DOHH2 (cell line): Measurements from ENCODE around the gene DCLK1.

Experiments
- H3F3A ChIP-seq: fragments of 200-600 bp; sonication (generic), shearing (Covaris generic); 2 replicates; pipeline ENCODE4 v1.6.0; 2016; ENCODE audit warnings: antibody characterized with exemption, mild to moderate bottlenecking; ENCODE audit not compliant: control insufficient read depth, insufficient read depth
- H3K27ac ChIP-seq: fragments of 200-600 bp; sonication (generic); 2 replicates; pipeline ENCODE4 v1.5.1; 2014; ENCODE audit warnings: low read depth, mild to moderate bottlenecking, low read length, moderate library complexity
- H3K27me3 ChIP-seq: fragments of 200-600 bp; sonication (generic); 2 replicates; pipeline ENCODE4 v1.6.1; 2014; ENCODE audit warnings: mild to moderate bottlenecking, low read length, mixed read lengths; ENCODE audit not compliant: control insufficient read depth
- H3K36me3 ChIP-seq: fragments of 200-600 bp; sonication (generic); 2 replicates; pipeline ENCODE4 v1.6.1; 2014; ENCODE audit warnings: mild to moderate bottlenecking, low read length, moderate library complexity, mixed read lengths; ENCODE audit not compliant: control insufficient read depth
- H3K4me1 ChIP-seq: fragments of 200-600 bp; sonication (generic); 2 replicates; pipeline ENCODE4 v1.6.1; 2014; ENCODE audit warnings: mild to moderate bottlenecking, low read length, mixed read lengths; ENCODE audit not compliant: control insufficient read depth
- H3K4me2 ChIP-seq: fragments of 200-600 bp; sonication (generic); 2 replicates; pipeline ENCODE4 v1.6.0; 2014; ENCODE audit warnings: mild to moderate bottlenecking, low read length, moderate library complexity
- H3K4me3 ChIP-seq: fragments of 200-600 bp; sonication (generic); 2 replicates; pipeline ENCODE4 v1.5.1; 2014; ENCODE audit warnings: mild to moderate bottlenecking, low read length, mixed read lengths
- H3K79me2 ChIP-seq: fragments of 200-600 bp; sonication (generic); 2 replicates; pipeline ENCODE4 v1.6.1; 2014; ENCODE audit warnings: mild to moderate bottlenecking, low read length, mixed read lengths; ENCODE audit not compliant: control insufficient read depth
- H3K9me2 ChIP-seq: fragments of 200-600 bp; sonication (generic); replicated peaks from 2 replicates; pipeline ENCODE4 v1.6.1; 2014; ENCODE audit warnings: mild to moderate bottlenecking, low read length, mixed read lengths; ENCODE audit not compliant: control insufficient read depth
- H3K9me3 ChIP-seq: fragments of 200-600 bp; sonication (generic); 2 replicates; pipeline ENCODE4 v1.6.1; 2014; ENCODE audit warnings: antibody characterized with exemption, low read length, mixed read lengths; ENCODE audit not compliant: control insufficient read depth, insufficient read depth
- H4K20me1 ChIP-seq: fragments of 200-600 bp; sonication (generic); 2 replicates; pipeline ENCODE4 v1.6.0; 2014; ENCODE audit warnings: low read depth, mild to moderate bottlenecking, antibody characterized with exemption, low read length, moderate library complexity; ENCODE audit not compliant: control insufficient read depth, insufficient read depth
- EZH2phosphoT487 ChIP-seq: fragments of 200-600 bp; sonication (generic); IDR thresholded peaks from 2 replicates; pipeline ENCODE4 v1.6.1; 2017; ENCODE audit warnings: borderline replicate concordance, mild to moderate bottlenecking, antibody characterized with exemption, low read length, moderate library complexity, mixed read lengths
- TF ChIP-seq, protein P1 (sequence below): fragments of 200-600 bp; sonication (generic); IDR thresholded peaks from one replicate; pipeline ENCODE4 v1.5.1; 2014; ENCODE audit warnings: antibody characterized with exemption, mild to moderate bottlenecking, low read depth, low read length; ENCODE audit not compliant: poor library complexity, severe bottlenecking

Gene DCLK1

DNA sequence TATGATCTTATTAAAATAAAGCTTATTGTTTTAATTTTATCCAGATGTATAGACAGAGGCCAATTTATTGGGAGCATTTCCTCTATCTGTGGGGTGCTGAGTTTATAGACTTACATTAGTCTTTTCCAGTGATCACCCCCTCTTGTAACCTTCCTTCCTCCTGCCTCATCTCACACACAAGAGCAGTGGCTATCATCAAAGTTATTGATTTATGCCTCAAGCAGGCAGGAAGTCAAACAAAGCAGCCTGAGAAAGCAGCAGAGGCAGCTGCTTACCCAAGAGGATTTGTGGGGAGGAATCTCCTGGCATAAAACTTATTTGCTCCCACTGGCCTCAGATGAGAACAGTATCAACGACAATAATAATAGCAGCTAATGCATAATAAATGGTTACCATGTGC, 26.3 kb upstream of the DCLK1 start:
- no peaks in the 10 kb centered on the region for H3K27me3 ChIP-seq
- no peaks in the 10 kb centered on the region for H4K20me1 ChIP-seq
- no peak overlapping the region for H3K4me3 ChIP-seq
- no peaks in the 10 kb centered on the region for H3K36me3 ChIP-seq
- TF ChIP-seq, protein P1, sequence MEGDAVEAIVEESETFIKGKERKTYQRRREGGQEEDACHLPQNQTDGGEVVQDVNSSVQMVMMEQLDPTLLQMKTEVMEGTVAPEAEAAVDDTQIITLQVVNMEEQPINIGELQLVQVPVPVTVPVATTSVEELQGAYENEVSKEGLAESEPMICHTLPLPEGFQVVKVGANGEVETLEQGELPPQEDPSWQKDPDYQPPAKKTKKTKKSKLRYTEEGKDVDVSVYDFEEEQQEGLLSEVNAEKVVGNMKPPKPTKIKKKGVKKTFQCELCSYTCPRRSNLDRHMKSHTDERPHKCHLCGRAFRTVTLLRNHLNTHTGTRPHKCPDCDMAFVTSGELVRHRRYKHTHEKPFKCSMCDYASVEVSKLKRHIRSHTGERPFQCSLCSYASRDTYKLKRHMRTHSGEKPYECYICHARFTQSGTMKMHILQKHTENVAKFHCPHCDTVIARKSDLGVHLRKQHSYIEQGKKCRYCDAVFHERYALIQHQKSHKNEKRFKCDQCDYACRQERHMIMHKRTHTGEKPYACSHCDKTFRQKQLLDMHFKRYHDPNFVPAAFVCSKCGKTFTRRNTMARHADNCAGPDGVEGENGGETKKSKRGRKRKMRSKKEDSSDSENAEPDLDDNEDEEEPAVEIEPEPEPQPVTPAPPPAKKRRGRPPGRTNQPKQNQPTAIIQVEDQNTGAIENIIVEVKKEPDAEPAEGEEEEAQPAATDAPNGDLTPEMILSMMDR: no peak
- no peak for TF ChIP-seq EZH2phosphoT487
- H3F3A ChIP-seq: no peaks in the 10 kb centered on the region
- H3K4me2 ChIP-seq: no peak overlapping the region
- H3K9me2 ChIP-seq: no peaks in the 10 kb centered on the region
- H3K79me2 ChIP-seq: no peaks in the 10 kb centered on the region
- H3K9me3 ChIP-seq: no peaks in the 10 kb centered on the region; the same call in 1 of the 2 replicates
- no peaks in the 10 kb centered on the region for H3K4me1 ChIP-seq
- no peak overlapping the region for H3K27ac ChIP-seq

DNA sequence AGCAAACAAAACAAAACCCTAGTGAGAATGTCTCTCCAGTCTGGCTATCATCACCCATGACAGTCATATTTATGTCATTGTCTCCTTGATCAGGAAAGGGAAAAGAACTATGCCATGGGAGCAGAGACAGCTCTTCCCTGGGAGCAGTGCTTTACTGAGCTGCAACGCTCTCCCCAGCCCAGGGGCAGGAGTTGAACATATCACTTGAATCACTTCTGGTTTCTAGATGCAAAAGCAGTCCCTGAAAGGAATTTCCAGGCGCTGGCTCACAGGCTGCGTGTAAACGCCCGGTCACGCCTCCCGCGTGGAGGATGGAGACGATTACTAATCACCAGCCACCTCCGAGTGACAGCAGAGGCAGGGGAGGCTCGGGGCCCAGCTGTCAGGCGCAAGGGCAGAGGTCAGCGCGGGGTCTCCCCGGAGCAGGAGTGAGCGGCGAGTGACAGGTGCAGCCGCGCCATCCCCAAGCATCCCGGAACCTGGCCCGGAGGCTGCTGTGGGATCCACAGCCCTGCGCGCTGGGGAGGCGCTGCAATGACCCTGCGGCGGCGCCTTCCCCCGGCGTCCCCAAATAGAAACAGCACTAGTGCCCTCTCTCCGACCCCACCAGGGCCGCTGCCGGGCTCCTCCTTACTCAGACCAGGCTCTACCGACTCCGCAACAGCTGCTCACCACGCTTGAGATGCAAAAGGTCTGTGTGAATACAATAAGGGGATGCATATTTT, 23.5 kb upstream of the DCLK1 start:
- TF ChIP-seq EZH2phosphoT487: no peak
- TF ChIP-seq, protein P1: no peak

DNA sequence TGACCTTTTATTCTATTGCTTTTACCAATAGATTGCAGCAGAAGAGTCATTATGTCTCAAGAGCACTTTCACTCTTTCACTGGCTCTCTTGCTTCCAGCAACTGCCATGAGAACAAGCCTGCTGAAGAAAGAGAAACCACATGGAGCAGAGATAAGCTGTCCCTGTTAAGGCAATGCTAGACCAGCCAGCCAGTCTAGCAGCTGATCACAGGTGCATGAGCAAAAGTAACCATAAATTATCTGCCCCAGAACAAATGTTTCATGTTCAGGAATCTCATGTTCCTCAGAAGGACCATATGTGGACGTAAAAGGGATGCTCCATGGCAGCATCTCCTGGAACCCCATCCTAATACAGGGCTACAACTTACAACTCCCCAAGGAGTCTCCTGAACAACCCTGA, 20.4 kb upstream of the DCLK1 start:
- H3K79me2 ChIP-seq: no peaks in the 10 kb centered on the region
- no peaks in the 10 kb centered on the region for H3K27me3 ChIP-seq
- H3K4me1 ChIP-seq: no peaks in the 10 kb centered on the region
- H3K4me3 ChIP-seq: no peak overlapping the region
- H3K4me2 ChIP-seq: no peak overlapping the region
- H3K36me3 ChIP-seq: no peaks in the 10 kb centered on the region
- no peaks in the 10 kb centered on the region for H3K9me2 ChIP-seq
- H3F3A ChIP-seq: no peaks in the 10 kb centered on the region
- TF ChIP-seq EZH2phosphoT487: no peak
- TF ChIP-seq, protein P1: no peak
- no peak overlapping the region for H3K27ac ChIP-seq
- H4K20me1 ChIP-seq: no peaks in the 10 kb centered on the region
- H3K9me3 ChIP-seq: no peaks in the 10 kb centered on the region; the same call in 1 of the 2 replicates

More for the DNA sequence above, 23.5 kb upstream of the DCLK1 start:
- no peaks in the 10 kb centered on the region for H3K36me3 ChIP-seq
- no peaks in the 10 kb centered on the region for H3K27me3 ChIP-seq
- H4K20me1 ChIP-seq: no peaks in the 10 kb centered on the region
- H3F3A ChIP-seq: no peaks in the 10 kb centered on the region
- no peaks in the 10 kb centered on the region; the same call in 1 of the 2 replicates for H3K9me3 ChIP-seq
- no peaks in the 10 kb centered on the region for H3K9me2 ChIP-seq
- no peak overlapping the region for H3K4me3 ChIP-seq
- no peaks in the 10 kb centered on the region for H3K79me2 ChIP-seq
- no peak overlapping the region for H3K4me2 ChIP-seq
- H3K27ac ChIP-seq: no peak overlapping the region
- H3K4me1 ChIP-seq: no peaks in the 10 kb centered on the region
